NCI-H146 treated with DMSO at 0.1 percent for 48 hours (cell line): Measurements from ENCODE around the gene PRR14.

Experiments used
- DNase-seq: peaks from one replicate; lab custom pipeline; 2025; ENCODE audit not compliant: unreplicated experiment; lab: John Stamatoyannopoulos, UW

The PRR14 gene

DNA sequence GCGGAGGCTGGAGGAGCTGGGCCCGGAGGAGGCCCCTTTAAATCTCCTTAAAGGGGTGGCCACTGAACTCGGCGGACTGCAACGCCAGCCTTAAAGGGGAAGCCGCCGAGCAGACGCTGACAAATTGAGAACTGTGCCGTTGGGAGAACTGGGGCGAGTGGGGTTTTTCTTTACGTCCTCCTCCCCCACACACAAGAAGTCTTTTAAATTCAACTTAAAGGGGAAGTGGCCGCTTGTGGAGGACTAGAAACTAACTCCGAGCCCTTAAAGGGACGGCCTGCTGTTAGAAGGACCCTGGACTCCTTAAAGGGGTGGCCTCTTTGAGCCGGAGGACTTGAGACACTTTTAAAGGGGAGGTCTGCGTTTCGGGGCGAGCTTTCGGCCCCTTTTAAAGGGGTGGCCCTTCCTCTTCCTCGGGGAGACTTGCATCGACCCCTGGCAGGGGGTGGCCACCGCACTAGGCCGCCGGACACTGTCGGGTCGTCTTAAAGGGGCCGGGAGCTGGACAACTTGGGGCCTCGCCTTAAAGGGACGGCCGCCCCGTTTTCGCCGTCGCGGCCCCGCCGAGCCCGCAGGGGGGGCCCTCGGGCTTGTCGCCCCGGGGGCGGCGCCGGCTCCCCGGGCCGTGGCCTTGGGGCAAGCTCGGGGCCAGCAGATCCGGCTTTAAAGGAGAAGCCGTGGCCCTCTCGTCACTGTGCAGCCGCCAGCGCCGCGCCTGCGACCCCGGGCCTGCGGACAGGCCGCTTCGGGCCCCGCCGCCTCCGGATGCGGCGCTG is 8.2 kb downstream of the PRR14 start:
- peak; percentile 98 for DNase-seq

DNA sequence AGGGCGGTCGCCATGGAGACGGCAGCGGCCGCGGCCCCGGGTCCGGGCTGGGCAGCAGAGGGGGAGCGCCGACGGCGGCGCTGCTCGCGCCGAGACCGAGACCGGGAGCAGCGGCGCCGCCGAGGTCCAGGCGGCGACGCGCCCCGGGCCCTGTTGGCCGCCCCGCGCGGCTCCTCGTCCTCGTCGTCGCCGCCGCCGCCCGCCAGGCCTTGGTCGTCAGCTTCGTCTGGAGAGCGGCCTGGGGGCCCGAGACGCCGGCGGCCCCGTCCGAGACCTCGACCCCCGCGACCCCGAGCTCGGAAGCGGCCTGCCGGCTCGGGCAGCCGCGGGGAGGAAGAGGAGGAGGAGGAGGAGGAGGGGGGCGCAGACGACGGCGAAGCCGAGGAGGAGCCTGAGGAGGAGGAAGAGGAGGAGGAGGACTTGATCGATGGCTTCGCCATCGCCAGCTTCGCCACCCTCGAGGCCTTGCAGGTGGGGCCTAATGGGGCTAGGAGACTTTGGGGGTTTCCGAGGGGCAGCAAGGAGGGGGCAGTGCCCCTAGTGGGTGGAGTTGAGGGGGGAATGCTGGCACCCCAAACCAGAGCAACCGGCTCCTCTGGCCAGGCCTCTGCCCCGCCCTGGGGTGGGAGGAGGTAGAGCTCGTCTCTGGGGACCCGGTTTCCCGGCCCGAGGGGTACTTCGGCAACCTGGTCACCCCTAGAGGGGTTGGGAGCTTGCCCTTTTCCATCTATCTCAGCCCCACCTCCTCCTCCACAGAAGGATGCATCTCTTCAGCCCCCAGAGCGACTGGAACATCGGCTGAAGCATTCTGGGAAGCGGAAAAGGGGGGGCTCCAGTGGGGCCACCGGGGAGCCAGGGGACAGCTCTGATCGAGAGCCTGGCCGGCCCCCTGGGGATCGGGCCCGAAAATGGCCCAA is 9.0 kb downstream of the PRR14 start:
- DNase-seq = no peak

DNA sequence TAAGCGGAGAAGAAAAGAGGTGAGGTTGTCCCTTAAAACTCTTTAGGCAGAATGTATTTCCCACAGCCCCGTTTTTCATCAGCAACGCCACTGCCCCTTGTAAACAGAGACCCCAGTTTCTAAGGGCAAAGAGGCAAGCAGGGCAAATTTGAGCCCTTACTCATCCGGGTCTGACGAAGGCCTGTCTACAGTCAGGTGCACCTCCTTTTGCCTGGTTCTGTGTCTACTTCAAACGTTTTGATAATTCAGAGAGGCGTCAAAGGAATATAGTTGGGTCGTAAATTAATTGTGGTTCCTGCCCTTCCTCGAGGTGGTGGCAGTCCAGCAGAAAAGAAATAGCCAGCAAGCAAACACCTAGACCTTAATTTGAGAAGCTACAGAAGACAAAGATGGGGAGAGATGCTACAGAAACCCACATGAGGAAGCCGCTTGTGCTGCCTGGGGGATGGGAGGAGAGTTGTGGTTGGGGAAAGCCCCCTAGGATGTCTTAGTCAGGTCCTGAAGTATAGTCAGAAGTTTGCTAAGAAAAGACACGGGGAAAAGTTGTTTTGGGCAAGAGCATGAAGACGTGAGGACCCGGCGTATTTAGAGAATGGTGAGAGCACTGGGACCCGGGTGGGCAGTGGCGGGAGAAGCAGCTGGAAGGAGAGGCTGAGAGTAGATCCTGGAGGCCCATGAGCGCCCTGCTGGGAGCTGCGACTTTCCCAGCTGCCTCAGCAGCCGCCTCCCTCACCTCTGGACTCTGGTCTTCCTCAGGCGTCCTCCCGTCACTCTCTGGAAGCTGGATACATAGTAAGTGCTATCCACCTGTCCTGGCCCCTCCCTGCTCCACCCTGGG is 9.9 kb downstream of the PRR14 start:
- DNase-seq = no peak

DNA sequence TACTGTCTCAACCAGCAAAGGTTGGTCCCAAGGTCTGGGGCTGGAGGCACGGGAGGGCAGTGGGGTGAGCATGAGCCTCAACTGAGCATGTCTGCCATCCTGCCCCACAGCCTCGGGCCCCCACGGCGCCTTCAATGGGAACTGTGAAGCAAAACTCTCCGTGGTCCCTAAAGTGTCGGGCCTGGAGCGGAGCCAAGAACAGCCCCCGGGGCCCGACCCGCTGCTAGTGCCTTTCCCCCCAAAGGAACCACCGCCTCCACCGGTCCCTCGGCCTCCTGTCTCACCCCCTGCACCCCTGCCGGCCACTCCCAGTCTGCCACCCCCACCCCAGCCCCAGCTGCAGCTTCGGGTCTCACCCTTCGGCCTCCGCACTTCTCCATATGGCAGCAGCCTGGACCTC is 11.7 kb downstream of the PRR14 start:
- DNase-seq = no peak

DNA sequence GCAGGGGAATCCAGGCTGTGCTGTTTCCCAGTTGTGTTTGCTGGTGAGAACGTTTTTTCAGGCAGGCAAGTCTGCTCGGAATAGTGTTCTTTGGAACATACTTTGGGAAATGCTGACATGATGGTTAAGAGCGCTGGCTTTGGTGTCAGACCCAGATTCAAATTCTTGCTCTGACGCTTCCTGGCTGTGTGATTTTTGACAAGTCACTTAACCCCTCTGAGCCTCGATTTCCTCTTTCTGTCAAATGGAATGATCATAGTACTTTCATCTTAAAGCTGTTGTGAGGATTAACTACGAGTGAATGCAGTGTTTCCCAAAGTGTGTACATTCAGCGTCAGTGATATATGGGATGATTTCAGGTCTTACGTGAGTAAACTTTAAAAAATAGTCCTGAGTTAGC is 12.3 kb downstream of the PRR14 start:
- no peak for DNase-seq

DNA sequence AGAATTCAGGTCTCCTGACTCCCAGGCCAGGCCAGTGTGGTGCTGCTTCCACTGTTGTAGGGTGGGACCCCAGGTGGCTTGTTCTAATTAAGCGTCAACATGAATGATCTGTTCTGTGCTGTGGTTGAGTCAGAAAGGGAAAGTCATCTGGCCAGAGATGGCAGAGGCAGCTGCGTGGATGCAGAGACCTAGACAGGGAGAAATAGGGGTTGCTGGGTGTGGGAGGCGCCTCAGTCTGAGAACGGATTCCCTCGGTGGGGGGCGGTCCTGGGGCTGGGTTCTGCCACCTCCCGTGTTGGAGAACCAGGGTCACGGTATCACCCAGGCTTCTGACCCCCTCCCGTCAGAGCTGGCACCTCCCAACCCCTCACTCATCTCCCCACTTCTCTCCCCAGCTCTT is 13.1 kb downstream of the PRR14 start:
- no peak for DNase-seq

DNA sequence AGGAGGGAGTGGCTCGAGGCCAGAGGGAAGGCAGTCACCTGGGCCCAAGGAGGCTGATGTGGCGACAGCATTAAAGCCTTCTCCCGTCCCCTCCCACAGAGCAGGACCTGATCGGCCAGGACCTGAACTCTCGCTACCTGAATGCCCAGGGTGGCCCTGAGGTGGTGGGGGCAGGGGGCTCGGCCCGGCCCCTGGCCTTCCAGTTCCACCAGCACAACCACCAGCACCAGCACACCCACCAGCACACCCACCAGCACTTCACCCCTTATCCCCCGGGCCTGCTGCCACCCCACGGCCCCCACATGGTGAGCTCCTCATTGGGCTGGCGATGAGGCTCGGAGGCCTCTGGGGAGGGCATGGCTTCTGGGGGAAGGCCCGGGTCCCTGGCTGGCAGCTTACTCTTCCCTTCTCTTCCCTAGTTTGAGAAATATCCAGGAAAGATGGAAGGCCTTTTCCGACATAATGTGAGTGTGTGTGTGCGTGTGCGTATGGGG is 13.9 kb downstream of the PRR14 start:
- no peak for DNase-seq

DNA sequence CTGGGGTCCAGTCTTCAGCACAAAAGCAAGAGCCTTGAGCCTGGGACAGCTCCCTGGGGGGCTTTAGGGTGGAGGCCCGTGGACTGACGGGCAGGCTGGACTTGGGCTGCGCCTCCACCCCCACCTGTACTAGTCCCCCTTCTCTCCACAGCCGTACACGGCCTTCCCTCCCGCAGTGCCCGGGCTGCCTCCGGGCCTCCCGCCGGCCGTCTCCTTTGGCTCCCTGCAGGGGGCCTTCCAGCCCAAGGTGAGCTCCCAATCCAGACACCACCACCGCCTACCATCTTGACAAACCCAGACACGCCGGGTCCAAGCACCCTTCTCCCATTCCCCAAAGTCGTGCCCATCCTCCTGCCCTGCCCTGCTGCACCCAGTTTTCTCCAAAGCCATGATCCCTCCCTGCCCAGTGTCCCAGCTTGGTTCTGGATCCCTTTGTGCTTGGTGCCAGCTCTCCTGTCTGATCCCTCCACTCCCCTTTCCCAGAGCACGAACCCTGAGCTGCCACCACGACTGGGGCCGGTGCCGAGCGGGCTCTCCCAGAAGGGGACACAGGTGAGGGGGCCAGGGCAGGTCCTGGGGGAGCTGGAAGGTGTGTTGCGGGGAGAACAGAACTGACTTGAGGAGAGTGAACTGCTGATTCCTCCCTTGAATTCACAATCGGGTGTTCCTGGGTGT is 14.5 kb downstream of the PRR14 start:
- DNase-seq = no peak

DNA sequence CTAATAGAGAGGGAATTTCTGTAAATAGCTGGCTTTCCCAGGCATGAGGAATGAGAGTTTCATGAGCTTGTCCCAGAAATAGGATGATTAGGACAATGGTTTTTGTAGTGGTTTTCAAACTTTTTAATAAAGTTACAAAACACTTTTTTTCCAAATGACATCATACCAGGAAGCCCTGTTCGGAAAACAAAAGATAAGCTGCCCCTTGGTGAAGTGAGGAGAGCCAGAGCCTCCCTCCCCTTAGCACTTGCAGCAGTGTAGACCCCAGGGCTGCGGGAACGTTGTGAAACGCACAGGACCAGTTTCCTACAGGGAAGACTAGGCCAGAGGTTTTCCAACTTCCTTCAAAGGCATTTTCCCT is 15.1 kb downstream of the PRR14 start:
- DNase-seq = no peak

DNA sequence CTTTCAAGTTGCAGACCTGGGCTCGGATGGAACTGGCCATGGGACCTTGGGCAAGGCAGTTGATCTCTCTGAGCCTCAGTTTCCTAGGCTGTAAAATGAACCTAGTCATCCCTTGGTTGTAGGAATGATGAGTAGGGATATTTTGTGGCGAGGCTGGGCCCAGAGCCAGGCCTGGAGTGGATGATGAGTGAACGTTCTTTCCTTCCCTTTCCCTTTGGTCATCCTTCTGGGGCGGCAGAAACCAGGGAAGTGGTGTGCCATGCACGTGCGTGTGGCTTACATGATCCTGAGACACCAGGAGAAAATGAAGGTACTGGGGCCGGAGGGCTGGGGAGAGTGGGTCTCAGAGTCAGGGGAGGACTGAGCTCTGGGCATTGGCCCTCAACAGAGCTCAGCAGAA is 15.9 kb downstream of the PRR14 start:
- no peak for DNase-seq

DNA sequence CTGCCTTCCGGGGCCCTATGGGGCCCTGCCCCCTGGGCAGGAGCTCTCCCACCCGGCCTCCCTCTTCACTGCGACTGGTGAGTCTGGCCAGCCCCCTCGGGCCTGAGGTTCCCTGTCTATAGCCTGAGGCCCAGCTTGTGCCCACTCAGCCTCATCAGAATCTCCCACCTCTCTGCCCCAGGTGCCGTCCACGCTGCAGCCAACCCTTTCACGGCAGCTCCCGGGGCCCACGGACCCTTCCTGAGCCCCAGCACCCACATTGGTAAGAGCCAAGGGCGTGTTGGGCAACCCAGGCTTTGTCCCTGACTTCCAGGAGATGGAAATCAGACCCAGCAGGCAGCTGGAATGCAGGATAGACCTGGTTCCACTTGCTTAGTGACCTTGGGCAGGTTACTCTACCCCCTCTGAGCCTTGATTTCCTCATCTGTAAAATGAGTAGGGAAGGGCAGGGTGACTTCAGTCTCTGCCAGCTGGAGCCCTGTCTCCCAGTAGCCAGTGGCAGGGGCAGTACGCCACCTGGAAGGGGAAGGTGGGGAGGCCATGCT is 16.7 kb downstream of the PRR14 start:
- DNase-seq = no peak

DNA sequence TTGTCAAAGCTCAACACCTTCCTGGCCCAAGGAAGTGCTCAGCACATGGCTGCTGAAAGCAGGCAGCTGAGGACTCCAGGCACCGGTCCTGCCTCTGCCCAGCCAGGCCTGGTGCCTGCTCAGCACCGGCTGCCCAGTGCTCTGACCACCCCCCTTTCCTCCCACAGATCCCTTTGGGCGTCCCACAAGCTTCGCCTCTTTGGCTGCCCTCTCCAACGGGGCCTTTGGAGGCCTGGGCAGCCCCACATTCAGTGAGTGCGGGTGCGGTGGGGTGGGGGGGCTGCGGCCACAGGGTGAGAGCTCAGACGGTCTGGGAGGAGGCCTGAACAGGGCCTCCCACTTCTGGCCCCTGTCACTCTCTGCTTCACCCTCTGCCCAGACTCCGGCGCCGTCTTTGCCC is 17.6 kb downstream of the PRR14 start:
- DNase-seq = no peak

DNA sequence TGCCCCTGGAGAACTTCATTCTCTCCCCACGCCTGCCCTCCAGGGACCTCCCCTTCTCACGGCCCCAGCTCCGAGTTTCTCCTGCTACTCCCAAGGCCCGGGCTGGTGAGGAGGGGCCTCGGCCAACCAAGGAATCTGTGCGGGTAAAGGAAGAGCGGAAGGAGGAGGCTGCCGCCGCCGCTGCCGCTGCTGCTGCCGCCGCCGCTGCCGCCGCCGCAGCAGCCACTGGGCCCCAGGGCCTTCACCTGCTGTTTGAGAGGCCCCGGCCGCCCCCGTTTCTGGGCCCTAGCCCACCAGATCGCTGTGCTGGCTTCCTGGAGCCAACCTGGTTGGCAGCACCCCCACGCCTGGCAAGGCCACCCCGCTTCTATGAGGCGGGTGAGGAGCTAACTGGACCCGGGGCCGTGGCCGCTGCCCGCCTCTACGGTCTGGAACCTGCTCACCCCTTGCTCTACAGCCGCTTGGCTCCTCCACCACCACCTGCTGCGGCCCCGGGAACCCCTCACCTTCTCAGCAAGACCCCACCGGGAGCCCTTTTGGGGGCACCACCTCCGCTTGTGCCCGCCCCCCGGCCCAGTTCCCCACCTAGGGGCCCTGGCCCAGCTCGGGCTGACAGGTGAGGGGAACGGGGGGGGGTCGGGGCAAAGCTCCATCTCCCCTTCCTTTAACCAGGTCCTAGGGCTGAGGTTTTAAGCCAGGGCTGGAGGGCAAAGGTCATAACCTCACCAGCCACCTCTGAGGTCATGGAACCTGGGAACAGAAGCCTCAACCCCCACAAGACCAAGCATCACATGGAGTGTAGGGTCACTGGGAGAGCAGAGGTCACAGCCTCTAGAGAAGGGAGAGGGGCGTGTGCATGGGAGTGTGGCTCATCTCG is 18.5 kb downstream of the PRR14 start:
- DNase-seq = no peak

DNA sequence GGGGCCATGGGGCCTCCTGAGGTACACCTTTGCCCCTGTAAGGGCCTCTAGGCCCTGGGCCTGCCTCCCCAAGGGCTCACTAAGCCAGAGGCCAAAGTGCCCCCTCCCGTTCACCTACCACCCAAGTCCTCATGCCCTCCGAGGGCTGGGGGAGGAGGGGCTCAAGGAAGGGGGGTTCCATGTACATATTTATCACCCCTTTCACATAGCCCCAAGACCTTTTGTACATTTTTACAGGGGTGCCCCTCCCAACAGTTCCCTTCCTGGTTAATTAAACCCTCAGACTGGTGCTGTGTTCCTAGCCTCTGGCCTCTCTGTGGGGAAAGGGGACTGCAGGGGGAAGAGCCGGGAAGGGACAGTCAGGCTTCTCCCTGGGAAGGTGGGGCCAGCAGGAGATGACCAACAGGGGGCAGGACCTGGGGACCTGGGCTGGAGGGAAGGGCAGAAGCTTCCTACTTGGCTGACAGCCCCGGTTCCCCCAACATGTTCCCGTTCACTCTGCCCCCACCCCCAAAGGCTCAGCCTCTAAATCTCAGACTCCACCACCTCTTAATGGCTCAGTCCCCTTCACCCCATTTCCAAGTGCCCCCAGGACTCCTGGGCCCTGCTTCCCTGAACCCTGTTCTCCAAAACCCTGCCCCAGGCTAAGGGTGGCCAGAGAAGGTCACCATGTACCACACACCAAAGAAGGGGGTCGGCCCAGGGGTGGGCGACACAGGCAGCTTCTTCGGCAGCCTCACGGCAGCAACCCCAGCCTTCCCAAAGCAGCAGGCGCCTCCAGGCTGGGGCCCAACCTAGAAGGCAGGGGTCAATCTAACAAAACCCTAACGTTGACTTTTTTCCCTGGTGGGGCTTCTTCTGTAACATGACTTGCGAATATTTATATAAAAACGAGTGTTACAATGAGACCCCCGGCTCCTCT is 19.4 kb downstream of the PRR14 start:
- DNase-seq = no peak

DNA sequence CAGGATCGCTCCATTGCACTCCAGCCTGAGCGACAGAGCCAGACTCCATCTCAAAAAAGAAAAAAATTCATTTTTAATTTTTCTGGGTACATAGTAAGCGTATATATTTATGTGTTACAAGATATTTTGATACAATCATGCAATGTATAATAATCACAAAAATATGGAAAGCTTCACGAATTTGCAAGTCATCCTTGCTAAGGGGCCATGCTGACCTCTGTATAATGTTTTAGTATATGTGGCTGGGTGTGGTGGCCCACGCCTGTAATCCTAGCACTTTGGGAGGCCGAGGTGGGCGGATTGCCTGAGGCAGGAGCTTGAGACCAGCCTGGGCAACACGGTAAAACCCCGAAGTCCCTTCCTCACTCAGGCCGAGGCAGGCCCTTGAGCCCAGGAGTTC is 24.4 kb downstream of the PRR14 start:
- no peak for DNase-seq

DNA sequence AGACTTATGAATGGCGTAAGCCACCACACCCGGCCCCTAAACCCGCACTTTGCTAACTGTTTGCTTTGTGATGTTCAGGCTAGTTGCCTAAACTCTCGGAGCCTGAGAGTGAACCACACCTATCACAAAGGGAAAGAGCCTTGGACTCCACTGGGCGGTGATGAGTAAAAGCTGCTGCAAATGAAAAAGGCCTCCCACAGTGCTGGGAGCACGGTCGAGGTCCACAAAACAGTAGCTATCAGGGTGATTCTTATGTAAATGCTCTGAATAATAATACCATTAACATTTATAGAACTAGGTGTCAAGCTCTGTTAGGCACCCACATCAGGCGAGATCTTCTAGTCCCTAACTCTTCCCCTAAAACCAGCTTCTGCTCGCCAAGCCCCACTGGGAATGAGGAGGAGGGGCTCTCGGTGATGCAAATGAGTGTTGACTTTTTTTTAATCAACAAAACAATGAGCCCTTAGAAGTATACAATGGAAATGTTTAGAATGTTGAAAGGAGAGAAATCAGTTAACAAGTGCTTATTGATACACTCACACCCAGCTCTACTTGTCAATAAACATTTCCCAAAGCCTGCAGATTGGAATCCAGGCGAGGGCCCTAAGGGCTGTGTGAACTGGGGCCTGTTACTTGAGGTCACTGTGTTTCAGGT is 27.3 kb downstream of the PRR14 start:
- no peak for DNase-seq

DNA sequence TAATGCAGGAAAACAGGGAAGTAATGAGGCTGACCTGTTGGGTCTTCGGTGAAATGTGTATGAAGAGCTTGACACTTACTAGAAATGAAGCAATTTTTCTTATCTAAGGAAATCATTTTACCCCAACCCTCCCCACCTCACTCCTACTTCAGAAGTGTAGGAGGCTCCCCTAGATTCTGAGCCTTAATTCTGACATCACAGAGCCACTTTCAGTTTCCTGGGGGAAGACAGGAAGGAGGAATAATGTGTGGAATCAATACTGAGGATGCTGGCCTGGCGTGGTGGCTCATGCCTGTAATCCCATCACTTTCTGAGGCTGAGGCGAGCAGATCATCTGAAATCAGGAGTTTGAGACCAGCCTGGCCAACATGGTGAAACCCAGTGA is 27.8 kb downstream of the PRR14 start:
- no peak for DNase-seq

DNA sequence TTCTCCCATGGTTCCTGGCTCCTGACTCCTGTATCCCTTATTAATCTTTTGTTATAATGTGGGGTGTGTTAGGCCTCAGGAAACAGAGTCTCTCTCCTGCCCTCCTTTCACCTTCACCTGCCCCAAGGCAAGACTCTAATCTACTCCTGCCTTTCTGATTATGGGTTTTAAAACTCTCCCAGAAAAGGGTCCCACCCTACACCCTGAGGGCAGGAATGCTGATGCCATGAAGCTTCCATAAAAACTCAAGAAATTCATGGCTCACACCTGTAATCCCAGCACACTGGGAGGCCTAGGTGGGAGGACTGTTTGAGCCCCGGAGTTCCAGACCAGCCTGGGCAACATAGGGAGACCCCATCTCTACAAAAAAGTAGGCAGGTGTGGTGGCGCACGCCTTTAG is 29.6 kb downstream of the PRR14 start:
- DNase-seq = no peak
